KG1 (cell line): ENCODE measurements around the gene RPL5.
"Not testable (repeated sequence)": the region's sequence is repeated elsewhere in the genome, so short reads cannot be mapped to it uniquely, and the experiment has no call there.

Experiments used
- DNase-seq: peaks from one replicate; lab custom pipeline; 2025; lab: John Stamatoyannopoulos, UW

RPL5 gene

DNA sequence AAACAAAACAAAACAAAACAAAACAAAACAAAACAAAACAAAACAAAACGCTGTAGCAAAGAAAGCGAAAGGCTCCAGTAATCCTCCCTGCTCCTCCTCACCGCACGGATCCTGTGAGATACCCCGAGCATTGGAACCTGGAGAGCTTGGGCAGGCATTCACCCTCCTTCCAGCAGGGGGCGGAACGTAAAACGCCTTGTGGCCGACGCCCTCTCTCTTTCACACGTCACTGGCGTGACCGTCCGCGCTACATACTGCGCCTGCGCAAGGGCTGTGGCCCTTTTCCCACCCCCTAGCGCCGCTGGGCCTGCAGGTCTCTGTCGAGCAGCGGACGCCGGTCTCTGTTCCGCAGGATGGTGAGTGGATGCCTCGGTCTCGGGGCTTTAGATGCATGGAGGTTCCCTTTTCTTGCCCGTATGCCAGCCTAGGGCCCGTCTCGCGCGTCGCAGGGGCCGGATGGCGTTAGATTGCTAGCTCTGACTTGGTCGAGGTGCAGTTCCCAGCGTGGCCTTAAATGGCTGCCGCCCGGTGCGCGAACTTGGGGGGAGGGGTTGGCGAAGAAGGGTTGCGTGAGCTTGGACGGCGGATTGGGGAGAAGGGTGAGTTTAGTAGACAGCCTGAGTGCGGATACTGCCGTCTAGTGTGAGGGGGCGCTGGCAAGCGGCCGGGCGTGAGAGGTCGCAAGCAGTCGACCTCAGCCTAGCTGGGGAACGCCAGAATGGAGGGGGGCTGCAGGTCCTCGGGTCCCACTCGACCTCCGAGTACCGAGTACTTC, at the start of gene RPL5:
Gene RPL5, plus strand, starts transcription at position 279 of the 775 bp plus-strand sequence. Its CDS starts 75 bp downstream, at position 354.
- DNase-seq: peak; percentile 99

DNA sequence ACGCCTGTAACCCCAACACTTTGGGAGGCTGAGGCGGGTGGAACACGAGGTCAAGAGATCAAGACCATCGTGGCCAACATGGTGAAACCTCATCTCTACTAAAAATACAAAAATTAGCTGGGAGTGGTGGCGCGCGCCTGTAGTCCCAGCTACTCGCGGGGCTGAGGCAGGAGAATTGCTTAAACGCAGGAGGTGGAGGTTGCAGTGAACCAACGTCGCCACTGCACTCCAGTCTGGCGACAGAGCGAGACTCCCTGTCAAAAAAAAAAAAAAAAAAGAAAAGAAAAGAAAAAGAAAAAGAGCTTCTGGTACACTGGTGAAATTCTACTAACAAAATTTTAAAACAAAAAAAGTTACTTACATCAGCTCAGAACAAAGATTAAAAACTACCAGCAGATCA, 48.3 kb upstream of the RPL5 start:
- not testable (repeated sequence) for DNase-seq

DNA sequence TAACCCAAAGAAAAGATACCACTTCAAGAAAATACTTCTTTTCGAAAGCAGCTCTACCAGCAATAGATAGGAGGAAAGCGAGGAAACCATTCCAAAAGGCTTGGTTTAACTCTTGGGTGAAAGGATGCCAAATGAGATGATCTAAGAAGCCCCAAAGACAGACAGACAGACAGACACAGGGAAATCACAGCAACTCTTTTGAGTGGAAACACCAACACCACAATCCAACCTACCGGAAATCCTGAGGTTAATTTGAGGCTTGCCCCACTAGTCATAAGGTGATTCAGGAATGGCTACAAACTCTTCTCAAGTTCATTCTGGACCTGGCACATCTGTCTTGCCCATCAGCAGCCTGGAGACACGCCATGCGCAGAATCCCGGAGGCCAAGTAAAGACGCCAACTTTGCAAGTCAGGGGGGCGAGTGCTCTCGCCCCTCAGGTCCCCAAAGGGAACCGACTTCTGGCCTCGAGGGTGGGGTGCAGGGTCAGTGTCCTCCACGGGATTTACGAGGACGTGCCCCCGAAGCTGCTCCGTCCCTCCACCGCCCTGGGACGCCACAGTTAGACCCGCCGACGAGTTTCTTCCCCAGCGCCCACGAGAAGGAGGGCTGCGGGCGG, 47.7 kb upstream of the RPL5 start:
- DNase-seq: no peak

DNA sequence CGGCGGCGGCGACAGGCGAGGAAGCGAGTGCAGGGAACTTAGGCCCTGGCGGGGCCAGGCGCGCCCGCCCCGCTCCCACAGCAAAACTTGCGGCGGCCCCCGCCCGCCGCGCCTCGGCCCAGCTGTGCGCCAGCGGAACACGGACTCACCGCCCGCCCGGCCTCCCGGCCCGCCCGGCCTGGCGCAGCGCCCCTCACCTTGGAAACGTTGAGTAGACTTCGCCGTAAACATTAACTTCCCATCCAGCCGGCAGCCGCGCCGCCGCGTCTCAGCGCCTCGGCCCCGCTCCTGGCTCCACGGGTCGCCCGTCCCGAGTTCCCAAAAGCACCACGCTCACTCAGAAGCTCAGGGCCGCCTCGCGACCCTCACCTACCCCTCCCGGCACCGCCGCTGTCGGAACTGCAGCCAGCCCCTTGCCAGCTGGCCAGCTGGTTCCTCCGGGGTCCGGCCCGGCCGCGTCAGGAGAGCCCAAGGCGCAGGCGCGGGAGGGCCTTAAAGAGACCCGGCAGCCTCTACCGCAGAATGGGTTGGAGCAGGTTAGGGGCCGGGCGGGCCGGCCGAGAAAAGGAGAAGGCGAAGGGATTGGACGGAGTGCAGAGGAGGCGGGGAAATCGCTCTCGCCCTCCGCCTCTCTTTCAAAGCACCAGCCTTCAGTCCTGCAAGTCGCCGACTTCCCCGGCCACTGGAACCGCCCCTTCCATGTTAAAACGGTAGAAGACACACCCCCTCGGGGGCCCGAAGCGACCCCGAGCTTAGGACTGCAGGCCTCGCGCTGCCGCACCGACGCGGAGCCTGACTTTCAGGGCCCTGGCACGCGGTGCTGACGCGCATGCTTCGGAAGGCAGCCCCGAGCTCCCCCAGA, 47.0 kb upstream of the RPL5 start, which contains the start of gene EVI5:
Gene EVI5, minus strand, starts transcription at position 470 of the 862 bp plus-strand sequence. CDS start 48,562 bp downstream, outside the sequence.
- peak; percentile 62 for DNase-seq

DNA sequence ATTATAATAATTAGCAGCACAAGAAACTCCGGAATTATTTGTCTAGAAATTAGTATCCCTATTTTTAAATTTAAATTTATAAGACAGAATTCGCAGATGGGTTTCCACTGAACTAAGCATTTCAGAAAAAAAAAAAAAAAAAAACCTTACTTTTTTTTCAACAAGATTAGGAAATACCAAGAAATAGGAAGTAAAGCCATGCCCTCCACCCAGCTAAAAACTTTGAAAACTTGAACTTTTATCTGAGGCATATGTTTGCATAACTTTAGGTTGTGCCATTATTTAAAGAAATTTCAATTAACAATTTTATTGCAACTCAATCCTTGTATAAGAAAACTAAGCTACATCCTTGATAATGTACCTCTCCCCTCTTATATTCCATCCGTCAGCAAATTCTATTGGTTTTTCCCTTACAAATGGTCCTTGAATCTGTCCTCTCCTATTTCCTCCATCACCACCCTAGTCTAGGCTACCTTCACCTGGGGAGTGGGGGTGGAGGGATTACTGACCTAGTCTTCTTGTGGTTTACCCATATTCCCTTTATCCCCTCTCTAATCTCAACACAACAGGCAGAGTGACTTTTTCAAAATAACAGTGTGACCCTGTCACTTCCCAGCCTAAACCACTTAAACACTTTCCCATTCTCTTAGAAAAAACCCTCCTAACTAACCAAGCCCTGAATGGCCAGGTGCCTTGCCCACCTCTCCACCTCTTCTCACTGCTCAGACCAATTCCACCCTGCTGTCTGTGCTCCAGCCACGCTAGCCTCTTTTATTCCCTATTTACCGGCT, 45.5 kb upstream of the RPL5 start:
- no peak for DNase-seq

DNA sequence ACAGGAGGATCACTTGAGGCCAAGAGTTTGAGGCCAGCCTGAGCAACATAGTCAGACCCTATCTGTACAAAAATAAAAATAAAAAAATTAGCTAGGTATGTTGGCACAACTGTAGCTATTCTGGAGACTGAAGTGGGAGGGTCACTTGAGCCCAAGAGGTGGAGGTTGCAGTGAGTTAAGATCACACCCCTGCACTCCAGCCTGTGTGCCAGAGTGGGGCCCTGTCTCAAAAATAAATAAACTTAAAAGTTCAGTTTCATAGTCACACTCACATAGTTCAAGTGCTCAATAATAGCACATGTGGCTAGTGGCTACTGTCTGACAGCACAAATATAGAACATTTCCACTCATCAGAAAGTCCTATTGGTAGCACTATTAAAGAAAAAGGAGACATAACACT, 41.8 kb upstream of the RPL5 start:
- DNase-seq: no peak

DNA sequence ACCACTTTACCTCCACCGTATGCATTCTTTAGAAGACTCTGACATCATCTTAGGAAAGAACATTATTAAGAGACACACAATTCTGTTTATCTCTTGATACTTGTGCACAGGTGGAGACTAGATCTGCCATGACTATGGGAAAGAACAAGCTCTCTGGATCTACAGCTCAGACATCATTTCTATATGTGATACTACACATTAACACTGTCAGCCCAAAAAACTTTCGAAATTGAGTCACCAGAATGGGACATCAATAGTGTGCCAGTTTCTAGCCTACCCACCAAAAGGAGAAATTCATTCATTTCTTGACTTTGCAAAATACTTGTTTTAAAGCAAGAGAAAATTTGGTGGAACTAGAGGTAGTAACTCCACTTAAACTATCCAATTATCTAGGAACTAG, 41.0 kb upstream of the RPL5 start:
- DNase-seq: no peak

DNA sequence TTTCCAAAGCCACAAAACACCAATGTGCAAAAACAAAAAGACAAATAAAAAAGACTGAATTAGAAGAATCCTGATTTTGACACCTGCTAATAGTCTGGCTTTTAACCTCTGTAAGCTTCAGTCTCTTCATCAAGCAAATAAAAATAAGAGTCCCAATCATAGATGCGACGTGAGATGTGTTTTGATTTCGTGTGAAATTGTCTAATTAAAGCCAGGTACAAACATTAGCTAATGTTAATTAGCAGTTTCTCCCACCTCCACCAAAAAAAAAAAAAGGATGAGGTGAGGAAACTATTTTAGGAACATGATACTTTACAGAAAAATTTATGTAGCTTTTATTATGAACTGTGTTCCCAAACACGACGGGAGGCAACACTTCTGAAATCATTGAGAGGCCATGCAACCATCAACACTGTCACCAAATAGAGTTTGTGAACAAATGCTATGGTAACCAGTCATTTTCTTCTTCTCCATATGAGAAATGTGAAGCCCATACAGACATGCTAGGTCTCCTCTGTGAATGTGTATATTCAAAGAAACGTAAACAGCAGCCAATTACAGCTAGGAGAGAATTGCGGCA, 40.3 kb upstream of the RPL5 start:
- no peak for DNase-seq

DNA sequence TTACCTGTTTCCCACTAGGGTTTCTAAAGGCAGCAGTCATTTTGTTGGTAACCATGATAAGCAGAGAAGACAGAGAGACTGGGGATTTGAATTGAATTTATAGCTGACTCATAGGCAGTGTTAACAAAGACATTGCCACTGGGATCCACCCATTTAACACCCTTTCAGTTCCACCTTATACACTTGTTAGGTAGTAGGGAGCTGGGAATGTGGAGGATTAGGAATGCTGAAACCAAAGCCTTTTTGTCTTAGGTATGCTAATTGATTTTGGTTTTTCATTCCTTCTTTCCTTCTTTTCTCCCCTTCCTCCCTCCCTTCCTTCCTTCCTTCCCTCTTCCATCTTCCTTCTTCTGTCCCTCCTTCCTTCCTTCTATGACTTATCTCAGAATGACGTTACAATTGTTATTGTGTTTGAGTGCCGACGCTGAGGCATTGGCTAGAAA, 39.5 kb upstream of the RPL5 start:
- DNase-seq: no peak

DNA sequence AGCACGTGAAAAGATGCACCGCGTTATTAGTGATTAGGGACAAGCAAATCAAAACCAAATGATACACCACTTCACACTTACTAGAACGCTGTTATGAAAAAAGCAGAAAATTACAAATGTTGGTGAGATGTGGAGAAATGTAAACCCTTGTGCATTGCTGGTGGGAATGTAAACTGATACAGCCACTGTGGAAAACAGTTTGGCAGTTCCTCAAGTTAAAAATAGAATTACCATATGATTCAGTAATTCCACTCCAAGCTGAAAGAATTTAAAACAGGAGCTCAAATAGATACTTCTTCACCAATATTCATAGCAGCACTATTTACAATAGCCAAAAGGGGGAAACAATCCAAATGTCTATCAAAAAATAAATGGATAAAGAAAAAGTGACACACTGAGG, 36.7 kb upstream of the RPL5 start:
- no peak for DNase-seq

DNA sequence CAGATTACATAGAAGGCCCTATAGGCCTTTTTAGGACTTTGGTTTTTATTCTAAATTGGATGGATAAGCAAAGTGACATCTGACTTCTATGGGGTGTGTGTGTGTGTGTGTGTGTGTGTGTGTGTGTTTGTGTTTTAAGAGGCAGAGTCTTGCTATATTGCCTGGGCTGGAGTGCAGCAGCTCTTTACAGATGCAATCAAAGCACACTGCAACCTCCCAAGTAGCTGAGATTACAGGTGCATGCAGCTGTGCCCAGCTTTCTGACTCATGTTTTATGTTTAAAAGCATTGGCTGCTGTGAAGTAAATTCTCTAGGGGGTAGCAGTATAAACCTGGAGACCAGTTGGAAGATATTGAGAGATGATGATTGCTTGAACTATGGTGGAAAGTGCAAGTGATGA, 34.5 kb upstream of the RPL5 start:
- DNase-seq: no peak

DNA sequence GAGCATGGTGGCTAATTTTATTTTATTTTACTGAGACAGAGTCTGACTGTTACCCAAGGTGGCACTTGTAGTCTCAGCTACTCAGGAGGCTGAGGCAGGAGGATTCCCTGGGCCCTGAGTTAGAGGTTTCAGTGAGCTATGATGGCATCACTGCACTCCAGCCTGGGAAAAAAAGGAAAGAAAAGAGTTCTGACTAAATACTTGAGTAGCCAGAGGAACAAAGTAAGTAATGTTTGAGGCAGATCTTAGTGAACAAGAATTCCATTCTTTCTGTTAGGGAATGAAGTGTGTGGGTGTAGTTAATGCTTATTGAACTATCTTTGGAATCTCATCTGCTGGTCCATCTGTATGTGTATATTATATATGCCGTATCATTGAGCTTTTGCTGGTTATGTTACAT, 33.9 kb upstream of the RPL5 start:
- no peak for DNase-seq

DNA sequence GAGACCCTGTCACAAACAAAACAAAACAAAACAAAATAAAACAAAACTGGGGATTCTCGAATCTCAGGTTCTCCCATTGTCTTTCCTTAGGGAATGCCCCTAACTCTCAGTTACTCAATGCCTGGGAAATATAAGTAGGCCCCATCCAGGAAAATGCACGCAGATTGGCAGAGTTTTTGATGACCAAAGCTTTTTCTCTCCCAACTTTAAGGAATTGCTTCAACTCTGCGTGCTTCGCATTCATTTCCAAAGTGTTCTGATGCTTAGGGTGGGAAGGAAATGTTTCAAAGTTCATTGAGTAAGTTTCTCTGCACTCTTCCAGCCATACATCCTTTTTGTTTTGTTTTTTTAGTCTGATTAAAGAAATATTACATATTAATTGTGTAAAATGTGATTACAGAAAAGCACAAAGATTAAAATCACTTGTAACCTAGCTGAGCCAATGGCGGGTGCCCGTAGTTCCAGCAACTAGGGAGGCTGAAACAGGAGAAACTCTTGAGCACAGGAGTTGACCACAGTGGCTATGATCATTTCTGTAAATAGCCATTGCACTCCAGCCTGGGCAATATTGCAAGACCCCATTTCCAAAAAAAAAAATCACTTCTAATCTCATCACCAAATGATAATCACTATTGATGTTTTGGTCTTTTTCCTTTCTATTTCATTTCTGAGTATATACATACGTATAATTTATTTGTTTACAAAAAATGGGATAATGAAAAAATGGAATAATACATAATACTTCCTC, 28.5 kb upstream of the RPL5 start:
- no peak for DNase-seq

DNA sequence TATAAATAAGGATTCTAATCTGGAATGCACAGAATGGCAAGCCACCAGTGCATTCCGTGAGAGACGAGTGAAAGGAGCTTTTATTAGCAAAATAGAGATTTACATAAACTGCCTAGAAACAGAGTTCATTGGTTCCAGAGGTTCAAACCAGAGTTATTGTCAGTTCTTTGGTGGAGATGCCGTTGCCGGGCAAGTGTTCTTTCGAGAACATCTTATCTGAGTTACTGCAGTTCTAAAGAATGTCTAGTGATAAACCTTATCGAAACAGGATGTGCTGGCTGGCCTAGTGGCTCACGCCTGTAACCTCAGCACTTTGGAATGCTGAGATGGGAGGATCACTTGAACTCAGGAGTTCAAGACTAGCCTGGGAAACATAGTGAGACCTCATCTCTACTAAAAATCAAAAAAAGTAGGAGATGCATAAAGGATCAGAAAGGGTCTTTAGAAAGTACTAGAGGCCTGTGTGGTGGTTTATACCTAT, 27.1 kb upstream of the RPL5 start:
- DNase-seq: no peak

DNA sequence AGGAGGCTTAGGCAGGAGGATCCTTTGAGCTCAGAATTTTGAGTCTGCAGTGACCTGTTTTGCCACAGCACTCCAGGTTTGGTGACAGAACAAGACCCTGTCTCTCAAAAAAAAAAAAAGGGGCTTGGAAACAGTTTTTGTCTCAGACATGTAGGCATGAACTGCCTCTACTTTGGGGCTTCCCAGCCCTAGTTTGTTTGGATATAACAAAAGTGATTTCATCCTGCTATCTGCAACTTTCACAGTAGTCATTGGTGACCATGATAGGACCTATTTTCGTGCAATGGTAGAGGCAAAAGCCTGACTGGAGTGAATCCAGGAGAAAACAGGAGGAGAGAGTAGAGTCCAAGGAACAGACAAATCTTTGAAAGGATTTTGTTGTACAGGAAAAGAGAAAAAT, 26.6 kb upstream of the RPL5 start:
- DNase-seq: no peak

DNA sequence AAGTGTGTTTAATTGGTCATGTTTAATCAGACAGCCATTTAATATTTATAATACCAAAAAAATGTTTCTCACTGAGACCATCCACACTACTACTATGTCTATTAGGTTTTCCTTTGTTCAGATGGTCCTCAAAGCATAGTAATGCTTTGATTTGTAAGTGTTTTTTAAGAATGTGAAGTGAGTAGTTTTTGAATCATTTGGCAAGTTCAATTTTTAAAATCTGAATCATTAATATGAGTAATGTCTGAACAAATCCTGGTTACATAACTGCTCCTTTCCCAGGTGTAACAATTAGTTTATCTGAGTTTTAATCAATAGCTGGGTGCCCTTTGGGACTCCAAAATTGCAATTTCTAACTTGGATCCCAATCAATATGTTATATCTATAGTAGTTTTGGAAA, 23.5 kb upstream of the RPL5 start:
- DNase-seq: no peak

DNA sequence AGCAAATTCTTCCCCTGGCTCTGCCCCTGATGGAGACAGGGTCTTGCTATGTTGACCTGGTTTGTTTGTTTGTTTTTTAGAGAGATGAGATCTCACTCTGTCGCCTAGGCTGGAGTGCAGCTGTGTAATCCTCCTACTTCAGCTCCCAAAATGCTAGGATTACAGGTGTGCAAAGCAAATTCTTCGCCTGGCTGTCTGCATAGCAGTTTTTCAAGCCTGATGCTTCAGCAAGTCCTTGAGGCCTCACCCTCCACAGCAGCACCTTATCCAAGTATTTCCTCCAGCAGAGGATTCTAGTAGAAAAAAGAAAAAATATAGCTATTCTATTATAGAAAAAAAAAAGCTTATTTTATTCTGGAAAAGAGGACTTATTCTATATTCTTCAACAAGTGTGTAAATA, 15.1 kb upstream of the RPL5 start:
- DNase-seq: no peak

DNA sequence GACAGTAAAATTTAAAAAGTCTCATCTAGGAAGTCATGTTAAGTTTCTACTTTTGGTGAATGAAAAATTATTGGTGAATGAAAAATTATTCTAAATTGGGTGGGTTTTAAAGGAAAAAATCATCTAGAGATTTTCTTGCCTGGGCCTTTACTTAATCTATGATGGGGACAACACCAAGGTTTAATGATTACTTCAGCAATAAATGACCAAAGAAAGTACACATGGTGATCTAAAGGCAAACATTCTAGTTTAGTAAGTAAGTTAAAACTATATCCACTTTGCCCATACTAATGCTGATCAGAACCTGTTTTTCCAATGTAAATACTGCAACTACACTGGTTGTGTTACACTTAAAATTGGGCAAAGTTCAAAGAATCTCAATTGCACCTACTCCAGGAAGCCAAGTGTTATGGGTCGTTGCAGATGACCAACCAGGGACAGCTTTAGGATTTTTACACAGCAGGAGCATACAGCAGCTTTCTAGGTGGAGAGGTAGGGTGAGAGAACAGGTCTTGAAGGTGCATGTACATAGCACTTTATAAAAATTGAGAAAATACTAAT, 14.6 kb upstream of the RPL5 start:
- no peak for DNase-seq

DNA sequence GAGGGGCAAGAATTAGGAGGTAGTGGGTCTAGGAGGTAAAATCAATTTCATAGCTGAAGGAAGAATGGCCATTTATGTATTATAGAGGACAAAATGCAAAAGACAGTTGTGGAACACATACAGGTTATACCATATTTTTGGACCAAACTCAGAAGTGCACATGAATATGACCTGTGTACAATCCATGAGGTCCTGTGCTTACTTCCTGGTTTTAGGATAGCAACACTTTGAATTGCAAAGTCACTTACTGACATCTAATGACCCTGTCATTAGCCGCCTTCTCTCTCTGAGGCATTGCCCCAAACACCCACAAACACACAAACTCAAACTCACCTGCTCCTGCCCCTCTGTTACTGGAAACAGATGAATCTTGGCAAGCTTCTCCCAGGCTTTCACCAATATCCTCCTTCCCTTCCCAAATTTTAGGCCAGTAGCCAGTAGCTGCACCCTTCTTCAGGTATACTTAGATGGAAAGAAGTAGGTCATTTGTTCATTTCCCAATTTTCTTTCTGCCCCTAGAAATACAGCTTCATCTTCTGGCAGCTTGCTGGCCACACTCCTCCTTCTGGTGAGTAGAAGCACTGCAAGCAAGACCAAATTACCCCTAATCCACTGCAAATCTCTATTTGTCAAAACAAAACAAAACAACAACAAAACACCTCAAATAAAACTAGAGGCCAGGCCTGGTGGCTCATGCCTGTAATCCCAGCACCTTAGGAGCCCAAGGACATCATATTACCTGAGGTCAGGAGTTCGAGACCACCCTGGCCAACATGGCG, 13.7 kb upstream of the RPL5 start:
- DNase-seq: no peak
